Neuronal stem cell (in vitro differentiated cells): Measurements from ENCODE around the gene AHCYL2.

Source experiments
- DNase-seq: peaks from one replicate; pipeline ENCODE4 v3.0.0-alpha.2; 2013; ENCODE audit warnings: low spot score
- H2AFZ ChIP-seq: one replicate; pipeline ENCODE4 v1.6.1; 2013; ENCODE audit warnings: mild to moderate bottlenecking, low read length, inconsistent platforms
- H2AK5ac ChIP-seq: 2 replicates; pipeline ENCODE4 v1.6.1; 2013; ENCODE audit warnings: low read depth, mild to moderate bottlenecking, inconsistent platforms, low read length, moderate library complexity, mixed read lengths
- H2BK120ac ChIP-seq: 2 replicates; pipeline ENCODE4 v1.6.1; 2013; ENCODE audit warnings: low read depth, mild to moderate bottlenecking, inconsistent platforms, low read length, moderate library complexity, mixed read lengths
- H2BK12ac ChIP-seq: one replicate; pipeline ENCODE4 v1.6.1; 2013; ENCODE audit warnings: low read length, inconsistent platforms
- H2BK15ac ChIP-seq: 2 replicates; pipeline ENCODE4 v1.6.1; 2013; ENCODE audit warnings: mild to moderate bottlenecking, low read length, inconsistent platforms, mixed read lengths
- H2BK5ac ChIP-seq: one replicate; pipeline ENCODE4 v1.6.1; 2013; ENCODE audit warnings: inconsistent platforms, mild to moderate bottlenecking, low read length, moderate library complexity
- H3K14ac ChIP-seq: one replicate; pipeline ENCODE4 v1.6.1; 2013; ENCODE audit warnings: low read length, inconsistent platforms
- H3K18ac ChIP-seq: 2 replicates; pipeline ENCODE4 v1.6.1; 2013; ENCODE audit warnings: low read length, inconsistent platforms
- H3K23ac ChIP-seq: 2 replicates; pipeline ENCODE4 v1.6.1; 2013; ENCODE audit warnings: low read depth, mild to moderate bottlenecking, mixed read lengths, low read length, inconsistent platforms; ENCODE audit not compliant: poor library complexity
- H3K27ac ChIP-seq: replicated peaks from 3 replicates; pipeline ENCODE4 v1.5.1; 2013; ENCODE audit warnings: low read length, inconsistent platforms
- H3K27me3 ChIP-seq, 3 experiments: 2 replicates each; pipeline ENCODE4 v1.6.1; 2013; ENCODE audit warnings: low read length in 3 of 3, mild to moderate bottlenecking in 2 of 3, inconsistent platforms in 1 of 3, low read depth in 1 of 3, mixed read lengths in 1 of 3, moderate library complexity in 1 of 3; ENCODE audit not compliant: control insufficient read depth in 3 of 3, insufficient read depth in 3 of 3
- H3K36me3 ChIP-seq, 2 donors: replicated peaks in 1 of 2; 2 replicates each; pipeline ENCODE4 v1.6.1; 2013; ENCODE audit warnings: low read length in 2 of 2; ENCODE audit not compliant: control insufficient read depth in 2 of 2, insufficient read depth in 2 of 2
- H3K4ac ChIP-seq: 2 replicates; pipeline ENCODE4 v1.6.1; 2013; ENCODE audit warnings: inconsistent platforms, mild to moderate bottlenecking, low read length, moderate library complexity
- H3K4me1 ChIP-seq, 2 donors: 1 replicate in 1 of 2; 2 replicates in 1 of 2; pipeline ENCODE4 v1.6.1; 2013; ENCODE audit warnings: low read length in 2 of 2, low read depth in 1 of 2; ENCODE audit not compliant: control insufficient read depth in 2 of 2, insufficient read depth in 1 of 2
- H3K4me2 ChIP-seq: one replicate; pipeline ENCODE4 v1.6.1; 2013; ENCODE audit warnings: mild to moderate bottlenecking, low read length, inconsistent platforms; ENCODE audit not compliant: insufficient read depth, poor library complexity, severe bottlenecking
- H3K4me3 ChIP-seq, 2 donors: 2 replicates each; pipeline ENCODE4 v1.5.1; 2013; ENCODE audit warnings: low read length in 2 of 2, mild to moderate bottlenecking in 2 of 2, inconsistent platforms in 1 of 2, moderate library complexity in 1 of 2
- H3K79me1 ChIP-seq: one replicate; pipeline ENCODE4 v1.6.1; 2013; ENCODE audit warnings: low read depth, mild to moderate bottlenecking, inconsistent platforms, low read length, moderate library complexity
- H3K9ac ChIP-seq: one replicate; pipeline ENCODE4 v1.6.1; 2013; ENCODE audit warnings: mild to moderate bottlenecking, low read depth, low read length, inconsistent platforms; ENCODE audit not compliant: poor library complexity
- H3K9me3 ChIP-seq, 2 donors: replicated peaks in 1 of 2; 2 replicates each; pipeline versions ENCODE3 to v1.6.1; 2013; ENCODE audit warnings: low read length in 2 of 2, mild to moderate bottlenecking in 2 of 2, inconsistent platforms in 1 of 2, low read depth in 1 of 2, mixed read lengths in 1 of 2, moderate library complexity in 1 of 2; ENCODE audit not compliant: control insufficient read depth in 2 of 2, insufficient read depth in 1 of 2
- H4K8ac ChIP-seq: one replicate; pipeline ENCODE4 v1.6.1; 2013; ENCODE audit warnings: low read depth, mild to moderate bottlenecking, inconsistent platforms, low read length, moderate library complexity
- H4K91ac ChIP-seq: one replicate; pipeline ENCODE4 v1.6.1; 2013; ENCODE audit warnings: low read length, low read depth, mild to moderate bottlenecking, inconsistent platforms; ENCODE audit not compliant: poor library complexity
- WGBS, 2 donors: extraction: QIAGEN DNeasy Blood & Tissue Kit; methylation state at CpG; one replicate each; pipeline ENCODE4 v1.1.7; 2013; ENCODE audit warnings: missing lambda C conversion rate in 2 of 2, mixed read lengths in 1 of 2; ENCODE audit not compliant: insufficient read length in 2 of 2, insufficient replicate concordance in 1 of 2; ENCODE audit errors: extremely low coverage in 2 of 2; 5-methylcytosine and 5-hydroxymethylcytosine counted together

Gene AHCYL2

DNA sequence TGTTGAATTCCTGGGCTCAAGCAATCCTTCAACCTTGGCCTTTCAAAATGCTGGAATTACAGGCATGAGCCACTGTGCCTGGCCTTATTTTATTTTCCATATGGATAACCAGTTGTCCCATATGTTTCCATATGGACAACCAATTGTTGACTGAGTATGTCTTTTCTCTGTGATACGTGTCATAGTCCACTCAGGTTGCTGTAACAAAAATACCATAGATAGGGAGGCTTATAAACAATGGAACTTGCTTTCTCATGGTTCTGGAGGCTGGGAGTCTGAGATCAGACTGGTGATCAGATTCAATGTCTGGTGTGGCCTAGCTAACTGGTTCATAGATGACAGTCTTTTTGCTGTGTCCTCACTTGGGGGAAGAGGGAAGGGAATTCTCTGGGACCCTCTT lies 19.4 kb downstream of the AHCYL2 start:
- DNase-seq: no peak
- H3K79me1 ChIP-seq: peaks cover 2% of the 10 kb centered on the region
- no CpG with 5 or more reads among the region's 1 CpG for WGBS, 2 donors
- H3K4me3 ChIP-seq: no peak overlapping the region
- no peak overlapping the region for H2AK5ac ChIP-seq
- H3K9me3 ChIP-seq: peaks cover 1 to 20% of the 10 kb centered on the region in 2 donors
- no peak overlapping the region for H2BK120ac ChIP-seq
- peaks cover 0 to 4% of the 10 kb centered on the region in 2 donors for H3K4me1 ChIP-seq
- H2BK5ac ChIP-seq: no peak overlapping the region
- no peak overlapping the region for H2BK15ac ChIP-seq
- H3K23ac ChIP-seq: no peak overlapping the region
- H3K18ac ChIP-seq: no peak overlapping the region
- H2AFZ ChIP-seq: no peak overlapping the region
- no peak overlapping the region for H3K4ac ChIP-seq
- H3K9ac ChIP-seq: no peak overlapping the region
- no peak overlapping the region for H4K8ac ChIP-seq
- no peak overlapping the region for H4K91ac ChIP-seq
- H3K36me3 ChIP-seq: peaks cover 0 to 12% of the 10 kb centered on the region in 2 donors
- H3K27ac ChIP-seq: no peak overlapping the region
- H3K14ac ChIP-seq: no peak overlapping the region
- H3K27me3 ChIP-seq: no peaks in the 10 kb centered on the region
- no peak overlapping the region for H2BK12ac ChIP-seq
- no peak overlapping the region for H3K4me2 ChIP-seq

DNA sequence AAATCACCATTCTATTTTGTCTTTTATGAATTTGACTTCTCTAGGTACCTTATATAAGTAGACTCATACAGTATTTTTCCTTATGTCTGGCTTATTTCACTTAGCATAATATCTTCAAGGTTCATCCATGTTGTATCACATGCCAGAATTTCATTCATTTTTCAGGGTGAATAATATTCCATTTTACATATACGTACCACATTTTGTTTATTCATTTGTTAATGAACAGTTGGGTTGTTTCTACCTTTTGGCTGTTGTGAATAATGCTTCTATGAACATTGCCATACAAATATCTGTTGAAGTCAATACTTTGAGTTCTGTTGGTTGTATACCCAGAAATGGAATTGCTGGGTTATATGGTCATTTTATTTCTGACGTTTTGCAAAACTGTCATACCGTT lies 20.7 kb downstream of the AHCYL2 start:
- Histone ChIP-seq H3K4me3 (no peak overlapping the region), H3K27me3 (no peaks in the 10 kb centered on the region), H4K91ac (no peak overlapping the region), H3K4me2 (no peak overlapping the region), H3K36me3 (peaks cover 0 to 8% of the 10 kb centered on the region in 2 donors), H3K14ac (no peak overlapping the region), H2BK12ac (no peak overlapping the region), H2AFZ (no peak overlapping the region), H2BK5ac (no peak overlapping the region), H2BK15ac (no peak overlapping the region), H2BK120ac (no peak overlapping the region), H3K18ac (no peak overlapping the region), H3K4me1 (peaks cover 0 to 1% of the 10 kb centered on the region in 2 donors), H4K8ac (no peak overlapping the region), H2AK5ac (no peak overlapping the region), H3K4ac (no peak overlapping the region), H3K79me1 (peaks cover 2% of the 10 kb centered on the region), H3K9me3 (peaks cover 1 to 29% of the 10 kb centered on the region in 2 donors), H3K23ac (no peak overlapping the region), H3K9ac (no peak overlapping the region), H3K27ac (no peak overlapping the region)
- WGBS, 2 donors: no CpG with 5 or more reads among the region's 3 CpGs
- DNase-seq: no peak

DNA sequence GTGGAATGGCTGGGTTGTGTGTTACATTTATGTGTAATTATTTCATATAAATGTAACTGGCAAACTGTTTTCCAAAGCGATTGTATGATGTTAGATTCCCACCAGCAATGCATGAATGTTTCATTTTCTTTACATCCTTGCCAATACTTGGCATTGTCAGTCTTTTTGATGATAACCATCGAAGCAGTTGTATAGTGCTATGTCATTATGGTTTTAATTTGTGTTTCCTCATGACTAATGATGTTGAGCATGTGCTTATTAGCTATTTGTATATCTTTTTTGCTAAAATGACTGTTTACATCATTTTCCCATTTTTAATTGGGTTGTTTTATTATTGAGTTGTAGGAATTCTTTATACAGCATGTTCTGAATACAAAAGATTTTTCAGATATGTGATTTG lies 22.3 kb downstream of the AHCYL2 start:
- WGBS, 2 donors: no CpG with 5 or more reads among the region's 2 CpGs
- H2BK120ac ChIP-seq: no peak overlapping the region

DNA sequence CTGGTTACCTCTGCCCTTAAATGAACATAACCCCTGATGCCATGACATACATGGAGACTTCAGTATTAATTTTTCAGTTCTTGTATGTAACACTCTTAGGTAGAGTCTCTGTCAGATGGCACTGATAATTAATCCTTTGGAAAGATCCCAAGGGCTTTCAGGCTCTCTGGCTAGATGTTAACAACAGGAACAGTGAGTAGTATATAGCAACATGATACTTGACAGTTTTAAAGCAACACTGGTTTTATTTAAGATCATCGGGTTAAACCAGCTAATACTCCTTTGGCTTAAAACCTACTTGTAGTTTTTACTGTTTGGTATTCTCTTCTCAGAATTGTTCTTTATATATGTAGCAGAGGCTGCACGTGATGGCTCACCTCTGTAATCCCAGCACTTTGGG lies 27.3 kb downstream of the AHCYL2 start:
- Histone ChIP-seq H2BK12ac (no peak overlapping the region), H3K4me2 (no peak overlapping the region), H2BK5ac (no peak overlapping the region), H3K36me3 (peaks cover 0 to 3% of the 10 kb centered on the region in 2 donors), H3K14ac (no peak overlapping the region), H2BK15ac (no peak overlapping the region), H4K91ac (no peak overlapping the region), H3K4me1 (peaks cover 0 to under 1% of the 10 kb centered on the region in 2 donors), H3K9me3 (peaks cover 0 to 22% of the 10 kb centered on the region in 2 donors), H3K18ac (no peak overlapping the region), H2AFZ (no peak overlapping the region), H2AK5ac (no peak overlapping the region), H3K4me3 (no peak overlapping the region), H4K8ac (no peak overlapping the region), H3K9ac (no peak overlapping the region), H3K79me1 (peaks cover 2% of the 10 kb centered on the region), H3K23ac (no peak overlapping the region), H3K27ac (no peak overlapping the region), H3K27me3 (no peaks in the 10 kb centered on the region), H2BK120ac (no peak overlapping the region), H3K4ac (no peak overlapping the region)
- no peak for DNase-seq
- WGBS, 2 donors: no CpG with 5 or more reads among the region's 2 CpGs

More for the DNA sequence above, 22.3 kb downstream of the AHCYL2 start:
- H3K14ac ChIP-seq: no peak overlapping the region
- no peak overlapping the region for H3K27ac ChIP-seq
- no peak overlapping the region for H2BK5ac ChIP-seq
- no peak overlapping the region for H3K4me3 ChIP-seq
- H3K4me2 ChIP-seq: no peak overlapping the region
- no peak overlapping the region for H2AK5ac ChIP-seq
- H3K4ac ChIP-seq: no peak overlapping the region
- no peaks in the 10 kb centered on the region for H3K27me3 ChIP-seq
- no peak overlapping the region for H2BK12ac ChIP-seq
- no peak for DNase-seq
- H3K23ac ChIP-seq: no peak overlapping the region
- no peak overlapping the region for H4K8ac ChIP-seq
- no peak overlapping the region for H4K91ac ChIP-seq
- no peak overlapping the region for H2AFZ ChIP-seq
- peaks cover 4% of the 10 kb centered on the region for H3K79me1 ChIP-seq
- peaks cover 0 to 8% of the 10 kb centered on the region in 2 donors for H3K36me3 ChIP-seq
- peaks cover 1 to 30% of the 10 kb centered on the region in 2 donors for H3K9me3 ChIP-seq
- H3K4me1 ChIP-seq: no peaks in the 10 kb centered on the region
- H3K18ac ChIP-seq: no peak overlapping the region
- H3K9ac ChIP-seq: no peak overlapping the region
- no peak overlapping the region for H2BK15ac ChIP-seq
